ENCODE results near the gene VEPH1.
"Not testable (repeated sequence)": the region's sequence is repeated elsewhere in the genome, so short reads cannot be mapped to it uniquely, and the experiment has no call there.

VEPH1 gene

GRCh38 chr3:157381606-157382005 is 121.6 kb downstream of the VEPH1 start:
- DNase-seq: no peak

DNA sequence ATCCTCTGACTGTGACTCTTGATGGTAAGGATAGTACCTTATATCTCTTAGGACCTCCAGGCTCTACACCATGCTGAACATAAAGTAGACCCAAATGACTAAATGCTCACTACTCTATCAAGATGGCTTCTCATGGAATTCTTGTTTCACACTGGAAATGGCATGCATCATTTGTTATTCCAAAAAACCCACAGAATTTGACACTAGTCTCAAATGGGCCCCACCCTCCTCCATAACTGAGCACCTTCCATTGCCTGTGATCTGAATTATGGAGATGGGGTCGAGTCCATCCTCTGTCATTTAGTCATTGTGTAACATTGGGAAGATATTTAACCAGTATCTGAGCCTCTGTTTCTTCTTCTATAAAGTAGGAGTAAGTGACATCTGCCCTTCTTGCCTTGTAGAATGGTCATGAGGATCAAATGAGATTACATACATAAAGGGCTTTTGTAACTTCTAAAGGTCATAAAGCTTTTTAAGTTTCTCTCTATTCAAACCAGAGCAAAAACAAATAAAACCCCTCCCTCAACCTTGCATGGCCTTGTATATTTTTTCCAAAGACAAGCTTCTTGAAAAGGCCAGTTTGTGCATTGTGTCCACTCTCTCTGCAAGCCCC is 123.6 kb downstream of the VEPH1 start:
- no peak for DNase-seq

- no peak for DNase-seq
These were observed 126.5 kb downstream of the VEPH1 start for GRCh38 chr3:157376603-157377300.

- DNase-seq: no peak
These were observed 127.8 kb downstream of the VEPH1 start for GRCh38 chr3:157375342-157375986.

DNA sequence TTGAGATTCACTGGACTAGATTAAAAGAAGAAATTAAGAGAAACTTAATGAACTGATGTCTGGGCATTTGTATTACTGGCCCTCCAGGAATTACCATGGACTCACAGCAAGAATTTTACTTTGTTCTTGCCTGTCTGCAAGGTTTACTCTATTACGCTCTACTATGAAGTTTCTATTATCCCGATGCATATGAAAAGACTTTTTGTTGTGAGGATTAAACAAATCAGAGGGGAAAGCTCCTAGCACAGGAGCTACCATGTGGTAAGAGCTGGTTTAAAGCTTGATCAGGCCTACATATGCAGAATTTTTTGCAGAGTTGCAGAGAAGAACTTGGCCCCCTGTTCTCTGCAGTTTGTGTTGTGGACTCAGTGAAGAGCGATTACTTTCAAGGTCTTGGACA is 128.3 kb downstream of the VEPH1 start:
- DNase-seq: no peak

DNA sequence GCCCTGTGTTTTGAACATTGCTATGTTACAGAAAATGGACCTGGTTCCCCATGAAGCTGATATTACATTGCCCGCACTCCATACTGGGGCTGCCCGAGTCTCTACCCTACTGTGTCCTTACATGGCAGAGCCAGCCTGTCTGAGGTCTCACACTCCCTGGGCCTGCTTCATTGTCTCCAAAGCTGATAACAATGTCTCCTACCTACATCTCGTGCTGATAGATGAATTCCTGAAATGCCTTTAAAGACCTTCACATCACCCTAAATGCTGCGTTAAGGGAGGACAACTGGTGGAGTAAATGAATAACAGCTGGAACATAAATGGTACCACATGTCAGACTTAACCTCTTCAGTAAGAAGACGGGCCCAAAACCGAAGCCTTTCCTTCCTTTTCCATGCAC is 129.4 kb downstream of the VEPH1 start:
- no peak for DNase-seq

DNA sequence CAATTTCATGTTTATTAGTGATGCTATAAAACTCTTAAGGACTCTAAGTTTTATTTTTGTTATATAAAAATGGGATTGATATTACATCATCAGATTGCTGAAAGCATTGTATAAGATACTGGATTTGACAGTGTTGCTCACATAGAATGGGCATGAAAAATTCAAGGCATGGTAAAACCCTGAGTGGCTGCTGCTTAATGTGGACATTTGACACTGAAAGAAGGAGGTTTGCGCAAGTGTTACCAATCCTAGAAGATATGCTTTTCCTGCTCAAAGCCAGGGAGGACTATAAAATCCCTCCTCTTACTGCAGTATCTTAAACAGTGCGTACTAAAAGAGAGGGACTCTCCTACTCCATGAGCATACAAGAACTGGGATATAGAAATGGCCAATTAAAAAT is 132.3 kb downstream of the VEPH1 start:
- DNase-seq: no peak

- no peak for DNase-seq
These were observed 133.3 kb downstream of the VEPH1 start for GRCh38 chr3:157369727-157370421.

DNA sequence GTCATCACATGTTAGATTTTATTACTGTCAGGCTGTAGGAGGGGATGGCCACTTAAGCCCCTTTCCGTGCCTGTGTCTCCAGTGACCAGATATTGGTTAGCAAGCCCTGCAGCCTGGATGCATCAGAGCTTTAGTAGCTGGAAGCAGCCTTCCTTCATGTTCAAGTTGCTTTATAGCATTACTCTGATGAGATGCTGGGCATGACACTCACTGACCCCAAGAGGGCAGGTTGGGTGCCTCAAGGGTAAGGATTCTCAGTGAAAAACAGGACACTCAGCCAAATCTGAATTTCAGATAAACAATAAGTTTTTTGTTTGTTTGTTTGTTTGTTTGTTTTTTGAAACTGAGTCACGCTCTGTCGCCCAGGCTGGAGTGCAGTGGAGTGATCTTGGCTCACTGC is 135.0 kb downstream of the VEPH1 start:
- DNase-seq: no peak

DNA sequence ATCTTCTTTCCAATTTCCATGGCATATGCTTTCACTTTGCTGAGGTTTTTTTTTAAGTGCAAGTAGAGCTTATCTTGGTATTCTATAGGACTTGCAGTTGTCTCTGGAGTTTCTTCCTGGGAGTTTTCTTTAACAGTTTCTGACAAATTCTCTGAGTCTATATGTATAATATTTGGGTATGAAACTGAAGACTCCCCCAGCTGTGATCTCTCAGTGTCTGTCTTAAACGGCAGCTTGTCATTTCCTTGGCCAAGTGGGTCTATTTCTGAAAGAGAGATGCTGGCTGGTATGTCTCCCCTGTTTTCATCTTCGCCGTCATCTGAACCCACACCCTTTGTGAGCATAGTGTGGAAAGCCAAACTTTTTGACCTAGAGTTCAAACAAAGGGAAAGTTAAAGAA is 139.8 kb downstream of the VEPH1 start:
- DNase-seq: no peak

DNA sequence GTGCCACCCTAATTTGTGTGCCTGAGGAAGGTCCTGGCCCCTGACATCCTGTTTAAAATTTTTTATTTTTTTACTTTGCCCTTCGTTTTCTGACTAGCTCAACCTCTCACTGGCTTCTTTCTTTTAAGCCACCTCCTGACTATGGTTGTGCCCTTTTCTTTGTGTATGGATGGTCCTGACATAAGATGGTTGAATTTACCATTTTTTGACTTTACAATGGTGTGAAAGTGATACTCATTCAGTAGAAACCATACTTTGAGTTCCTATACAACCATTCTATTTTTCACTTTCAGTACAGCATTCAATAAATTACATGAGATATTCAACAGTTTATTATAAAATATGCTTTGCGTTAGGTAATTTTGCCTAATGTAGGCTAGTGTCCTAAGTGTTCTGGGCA is 140.9 kb downstream of the VEPH1 start:
- DNase-seq: no peak

- DNase-seq: no peak
These were observed 143.2 kb downstream of the VEPH1 start for GRCh38 chr3:157360044-157360443.

GRCh38 chr3:157356541-157356940 is 146.7 kb downstream of the VEPH1 start:
- no peak for DNase-seq

DNA sequence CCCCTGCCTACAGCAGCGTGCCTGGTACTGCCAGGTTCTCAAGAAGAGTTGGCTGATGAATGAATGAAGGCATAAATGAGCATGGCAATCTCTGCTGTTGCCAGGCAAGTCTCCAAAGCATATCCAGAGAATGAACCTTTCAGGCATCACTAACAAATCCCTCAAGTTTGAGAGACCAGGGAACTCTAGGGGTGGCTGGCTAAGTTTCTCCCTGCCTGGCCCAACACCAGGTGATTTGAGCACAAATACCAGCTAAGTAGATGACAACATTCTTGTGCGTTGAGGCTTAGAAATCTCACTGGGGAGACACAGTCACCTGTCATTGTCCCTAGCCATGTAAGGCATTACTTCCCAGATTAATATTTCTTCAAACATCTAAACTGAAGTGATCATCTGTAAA is 147.9 kb downstream of the VEPH1 start:
- no peak for DNase-seq

- no peak for DNase-seq
These were observed 148.5 kb downstream of the VEPH1 start for GRCh38 chr3:157354722-157355121.

- no peak for DNase-seq
These were observed 149.0 kb downstream of the VEPH1 start for GRCh38 chr3:157354254-157354653.

- no peak for DNase-seq
These were observed 149.6 kb downstream of the VEPH1 start for GRCh38 chr3:157353652-157354051.

- no peak for DNase-seq
These were observed 151.2 kb downstream of the VEPH1 start for GRCh38 chr3:157351981-157352380.

GRCh38 chr3:157350651-157351050 is 152.6 kb downstream of the VEPH1 start:
- not testable (repeated sequence) for DNase-seq

- not testable (repeated sequence) for DNase-seq
These were observed 154.7 kb downstream of the VEPH1 start for GRCh38 chr3:157348304-157349075.

DNA sequence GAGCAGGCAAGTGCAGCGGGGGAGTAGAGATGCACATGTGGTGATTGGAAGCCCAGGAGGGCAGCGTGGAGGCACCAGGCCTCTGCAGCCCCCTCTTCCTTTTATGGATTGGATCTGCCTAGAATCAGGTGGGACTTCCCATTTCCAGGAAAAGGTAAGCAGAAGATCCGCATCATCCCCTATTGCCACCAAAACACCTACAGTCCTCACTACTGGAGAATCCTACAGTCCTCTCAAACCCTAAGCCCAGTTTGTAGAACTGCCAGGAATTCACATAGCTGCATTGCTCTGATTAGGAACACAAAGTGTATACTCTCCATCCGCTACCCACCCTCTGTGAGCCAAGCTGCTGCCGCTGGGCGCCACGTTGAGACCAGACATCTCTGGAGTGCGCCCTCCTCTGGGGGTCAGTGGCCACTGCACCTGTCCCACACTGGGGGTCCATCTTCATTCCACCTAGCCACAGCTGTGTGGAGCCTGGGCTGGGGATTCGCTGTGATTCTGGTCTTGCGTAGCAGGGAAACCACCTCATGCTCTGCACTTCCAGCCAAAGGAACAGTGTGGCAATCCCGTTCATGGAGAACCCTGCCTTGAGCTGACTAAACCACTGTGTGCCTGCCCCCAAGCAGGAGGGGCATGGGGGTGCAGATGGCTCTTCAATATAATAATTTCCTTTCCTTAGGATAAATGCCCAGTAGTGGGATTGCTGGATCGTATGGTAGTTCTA is 155.5 kb downstream of the VEPH1 start:
- no peak for DNase-seq
